ENCODE data around the gene AP4E1.
A peak's percentile ranks its signal among the peaks of the same experiment; 100 is the strongest.
"Not testable (repeated sequence)": the region's sequence is repeated elsewhere in the genome, so short reads cannot be mapped to it uniquely, and the experiment has no call there.

Gene AP4E1

DNA sequence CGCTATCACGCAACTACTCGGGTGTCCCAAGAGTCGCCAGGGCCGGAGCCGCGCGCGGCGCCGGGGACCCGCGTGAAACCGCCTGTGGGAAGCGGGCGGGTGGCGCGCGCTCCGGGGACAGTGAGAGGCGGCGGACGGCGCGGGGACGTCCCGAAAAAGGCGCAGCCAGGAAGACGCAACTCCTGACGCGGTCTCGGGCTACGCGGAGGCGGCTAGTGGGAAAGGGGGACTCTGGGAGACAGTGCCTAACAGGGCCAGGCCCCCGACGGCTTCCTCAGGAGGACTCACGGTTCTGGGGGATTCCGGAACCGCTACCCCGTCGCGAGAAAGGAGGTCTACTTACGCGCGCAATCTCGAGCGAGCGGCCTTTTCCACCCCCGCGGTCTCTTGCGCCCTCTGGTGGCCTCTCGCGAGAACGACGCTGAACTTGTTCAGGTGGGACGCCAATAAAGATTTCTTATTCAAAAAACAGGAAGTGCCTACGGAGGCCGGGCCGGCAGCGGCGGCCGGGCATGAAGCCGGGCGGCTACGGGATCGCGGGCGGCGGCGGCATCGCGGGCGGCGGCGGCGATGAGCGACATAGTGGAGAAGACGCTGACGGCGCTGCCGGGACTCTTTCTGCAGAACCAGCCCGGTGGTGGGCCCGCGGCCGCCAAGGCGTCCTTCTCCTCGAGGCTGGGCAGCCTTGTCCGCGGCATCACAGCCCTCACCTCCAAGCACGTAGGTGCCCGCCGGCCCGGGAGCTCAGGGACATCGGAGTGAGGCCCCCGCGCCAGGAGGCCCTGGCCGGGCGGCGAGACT lies at the start of gene AP4E1:
Gene AP4E1 (plus strand): TSS at position 475 of the 801 bp plus-strand sequence. CDS start 96 bp downstream, at position 571.
- peak; percentile 60 for DNase-seq

DNA sequence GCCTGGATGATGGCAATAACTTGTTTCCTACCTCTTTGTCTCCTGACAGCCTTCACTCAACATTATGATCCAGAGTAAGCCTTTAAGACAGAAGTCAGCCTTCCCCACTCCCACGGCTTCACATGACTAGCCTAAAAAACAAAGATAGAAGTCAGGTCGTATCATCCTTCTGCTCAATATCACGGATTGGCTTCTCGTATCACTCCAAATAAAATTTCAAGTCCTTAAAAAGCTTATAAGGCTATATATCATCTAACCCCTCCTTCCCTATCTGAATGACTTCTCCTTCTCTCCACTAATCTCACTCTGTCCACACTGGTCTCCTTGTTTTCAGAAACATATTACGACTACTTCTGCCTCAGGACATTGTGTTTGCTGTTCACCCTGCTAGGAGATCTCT lies 47.7 kb upstream of the AP4E1 start:
- no peak for DNase-seq

DNA sequence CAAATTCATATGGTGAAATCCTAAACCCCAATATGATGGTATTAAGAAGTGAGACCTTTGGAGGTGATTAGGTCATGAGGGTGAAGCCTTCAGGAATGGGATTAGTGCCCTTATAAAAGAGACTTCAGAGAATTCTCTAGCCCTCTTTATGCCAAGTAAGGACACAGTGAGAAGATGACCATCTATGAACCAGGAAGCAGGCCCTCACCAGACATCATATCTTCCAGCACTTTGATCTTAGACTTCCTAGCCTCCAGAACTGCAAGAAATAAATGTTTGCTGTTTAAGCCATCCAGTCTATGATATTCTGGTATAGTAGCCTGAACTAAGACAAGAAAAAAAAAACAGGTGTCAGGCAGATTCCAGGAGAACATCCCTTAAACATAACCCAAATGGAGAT lies 45.9 kb upstream of the AP4E1 start:
- no peak for DNase-seq

DNA sequence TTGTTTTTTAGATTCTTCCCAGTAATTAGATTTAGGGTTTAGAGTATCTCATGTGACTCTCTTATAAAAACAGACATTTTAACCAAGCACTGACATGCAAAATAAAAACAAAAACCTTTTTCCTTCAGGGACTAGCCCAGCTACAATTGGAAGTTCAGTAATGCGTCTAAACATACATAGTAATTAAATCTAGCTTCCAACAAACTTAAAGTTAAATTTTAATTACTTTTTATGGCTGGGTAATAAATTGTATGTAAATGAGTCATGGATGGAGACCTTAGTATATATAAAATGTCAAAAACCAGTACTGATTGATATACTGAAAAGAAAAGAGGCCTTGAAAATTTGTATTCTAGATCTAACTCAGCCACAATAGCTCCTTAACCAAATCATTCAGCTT lies 43.6 kb upstream of the AP4E1 start:
- no peak for DNase-seq

DNA sequence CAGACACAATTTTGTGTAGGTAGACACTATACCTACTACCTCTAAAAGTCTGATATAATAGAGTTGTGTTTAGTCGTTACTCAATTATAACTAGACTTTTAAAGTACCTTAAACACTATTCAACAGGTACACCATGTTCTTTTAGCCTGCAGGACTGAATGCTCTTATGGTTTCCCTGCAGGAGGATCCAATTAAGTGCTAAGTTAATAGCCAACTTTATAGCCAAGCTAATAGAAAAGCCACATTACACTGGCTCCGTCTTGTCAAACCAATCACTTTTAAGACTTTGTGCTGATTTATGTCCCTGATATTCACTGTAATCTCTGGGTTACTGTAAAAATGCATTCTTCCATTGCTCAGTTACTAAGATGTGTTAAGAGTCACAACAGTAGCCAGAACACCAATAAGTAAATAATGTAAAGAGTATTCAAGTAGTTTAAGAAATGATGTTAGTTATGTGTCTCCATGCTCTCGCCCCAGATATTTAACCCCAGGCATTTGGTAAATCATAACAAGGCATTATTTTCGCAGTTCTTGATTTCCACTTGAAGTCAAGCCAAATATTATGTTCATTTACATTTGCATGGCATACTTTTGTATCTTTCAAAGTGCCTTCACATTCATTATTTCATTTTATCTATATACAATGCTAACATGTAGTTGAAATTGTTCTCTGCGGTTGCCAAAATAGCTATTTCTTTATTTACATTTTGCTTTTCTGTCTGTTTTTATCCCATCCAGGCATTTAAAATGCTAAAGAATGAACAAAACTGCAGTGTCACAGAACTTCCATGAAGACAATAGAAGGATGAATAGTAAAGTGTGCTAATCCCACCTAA lies 42.7 kb upstream of the AP4E1 start:
- DNase-seq, result no peak

DNA sequence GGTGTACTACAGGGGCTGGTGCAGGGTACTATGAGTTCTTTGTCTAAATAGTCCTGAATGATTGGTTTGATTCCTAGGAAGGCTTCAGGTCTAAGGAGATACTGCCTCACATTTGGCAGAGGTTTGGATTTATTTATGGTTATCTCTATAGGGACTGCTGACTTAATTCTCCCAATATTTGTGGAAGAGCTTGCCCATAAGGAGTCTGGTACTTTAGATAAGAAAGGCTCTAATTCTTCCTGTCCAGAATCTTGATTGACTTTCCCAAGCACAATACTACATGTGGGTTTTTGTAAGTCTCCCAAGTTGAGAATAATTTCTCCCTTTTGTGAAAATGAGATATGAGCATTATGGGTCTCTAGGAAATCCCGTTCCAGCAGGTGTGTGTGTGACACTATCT lies 36.7 kb upstream of the AP4E1 start:
- no peak for DNase-seq

DNA sequence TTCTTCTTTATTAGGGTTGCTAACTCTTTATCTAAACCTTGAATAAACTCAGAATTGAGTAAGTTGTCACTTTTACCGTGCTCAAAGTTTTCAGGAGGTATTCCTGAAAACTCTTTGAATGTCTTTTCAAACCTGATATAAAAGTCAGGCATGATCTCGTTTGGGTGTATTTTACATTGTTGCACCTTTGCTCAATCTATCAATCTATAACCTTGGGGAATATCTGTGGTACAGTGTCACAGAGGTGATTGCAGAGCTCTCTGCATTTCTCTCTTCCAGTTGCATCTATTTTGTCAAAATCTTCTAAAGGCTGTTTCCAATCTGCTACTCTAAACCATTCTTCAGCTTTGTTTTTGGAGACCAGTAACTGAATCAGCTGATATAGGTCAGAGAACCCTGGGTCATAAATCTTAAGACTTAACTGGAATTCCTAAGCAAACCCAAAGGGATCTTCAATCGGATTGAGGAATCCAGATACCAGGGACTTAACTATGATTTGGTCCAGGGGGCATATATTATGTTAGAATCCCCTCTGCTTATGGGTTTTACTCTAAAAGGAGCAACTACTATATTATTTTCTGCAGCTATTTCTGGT lies 35.6 kb upstream of the AP4E1 start:
- no peak for DNase-seq

DNA sequence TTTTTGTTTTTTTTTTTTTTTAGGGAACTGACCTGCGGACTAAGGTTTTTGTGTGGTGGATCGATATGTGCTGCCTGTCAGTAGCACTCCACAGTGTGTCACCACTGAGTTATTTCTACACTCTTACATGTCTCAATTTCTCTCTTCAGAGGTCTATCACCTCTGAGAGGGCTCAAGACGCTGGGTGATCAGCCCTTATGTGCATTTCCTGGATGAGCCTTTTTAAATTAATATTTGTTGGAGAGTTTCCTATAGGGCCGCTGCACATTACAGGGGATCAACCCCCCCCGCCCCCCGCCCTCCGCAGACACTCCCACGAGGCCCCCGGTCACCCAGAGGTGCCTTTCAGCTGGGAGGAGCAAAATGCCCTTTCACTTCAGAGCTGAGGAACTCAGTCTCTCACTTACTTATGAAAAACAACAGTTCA lies 34.5 kb upstream of the AP4E1 start:
- no peak for DNase-seq

DNA sequence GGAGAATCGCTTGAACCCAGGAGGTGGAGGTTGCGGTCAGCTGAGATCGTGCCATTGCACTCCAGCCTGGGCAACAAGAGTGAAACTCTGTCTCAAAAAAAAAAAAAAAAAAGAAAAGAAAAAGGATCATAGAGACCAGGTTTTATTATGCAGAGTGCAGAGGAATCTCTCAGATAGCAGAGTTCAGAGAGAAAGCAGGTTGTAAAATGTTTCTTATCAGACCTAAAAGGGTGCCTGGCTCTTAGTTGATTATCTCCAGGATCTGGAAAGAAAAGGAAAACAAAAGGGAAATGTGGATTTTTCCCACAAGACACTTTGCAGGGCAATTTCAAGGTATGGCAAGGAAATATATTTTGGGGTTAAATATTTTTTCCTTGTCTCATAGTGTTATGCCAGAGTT lies 33.2 kb upstream of the AP4E1 start:
- DNase-seq, result not testable (repeated sequence)

DNA sequence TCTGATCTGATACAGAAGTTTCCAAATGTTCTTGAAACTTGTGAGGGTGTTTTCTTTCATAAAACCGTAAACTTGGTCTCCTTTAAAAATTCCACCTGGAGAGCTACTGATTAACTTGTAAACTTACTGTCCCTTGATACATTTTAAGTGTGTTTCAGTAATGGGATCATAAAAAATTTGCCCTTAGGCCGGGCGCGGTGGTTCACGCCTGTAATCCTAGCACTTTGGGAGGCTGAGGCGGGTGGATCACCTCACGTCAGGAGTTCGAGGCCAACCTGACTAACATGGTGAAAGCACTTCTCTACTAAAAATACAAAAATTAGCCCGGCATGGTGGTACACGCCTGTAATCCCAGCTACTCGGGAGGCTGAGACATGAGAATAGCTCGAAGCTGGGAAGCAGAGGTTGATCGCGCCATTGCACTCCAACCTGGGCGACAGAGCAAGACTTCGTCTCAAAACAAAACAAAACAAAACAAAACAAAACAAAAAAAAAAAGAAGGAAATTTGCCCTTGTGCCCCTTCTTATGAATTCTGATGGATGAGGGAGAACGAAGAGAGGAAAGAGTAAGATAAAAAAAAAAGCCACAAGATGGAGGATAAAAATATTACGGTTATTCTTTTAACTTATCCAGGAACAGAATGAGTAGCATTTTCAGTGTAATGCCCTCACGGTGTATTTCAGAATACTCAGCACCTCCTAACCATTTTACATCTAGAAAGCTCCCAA lies 32.1 kb upstream of the AP4E1 start:
- DNase-seq, result no peak

DNA sequence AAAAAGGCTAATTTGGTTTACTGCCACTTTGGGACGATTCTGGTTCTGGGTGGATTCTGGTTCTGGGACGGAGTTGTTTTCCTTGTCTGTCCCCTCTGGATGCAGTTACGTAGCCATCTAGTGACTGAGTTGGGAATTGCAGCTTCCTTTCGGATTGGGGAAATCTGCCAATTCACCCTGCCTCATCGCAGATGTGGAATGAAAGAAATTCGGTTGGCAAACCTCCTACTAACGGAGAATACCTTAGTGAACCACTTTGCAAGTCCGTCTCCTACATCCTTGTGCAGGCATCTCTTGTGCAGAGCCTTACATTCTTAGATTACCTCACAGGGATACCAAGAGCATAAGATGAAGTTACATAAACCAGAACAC lies 31.5 kb upstream of the AP4E1 start:
- peak; percentile 26 for DNase-seq

DNA sequence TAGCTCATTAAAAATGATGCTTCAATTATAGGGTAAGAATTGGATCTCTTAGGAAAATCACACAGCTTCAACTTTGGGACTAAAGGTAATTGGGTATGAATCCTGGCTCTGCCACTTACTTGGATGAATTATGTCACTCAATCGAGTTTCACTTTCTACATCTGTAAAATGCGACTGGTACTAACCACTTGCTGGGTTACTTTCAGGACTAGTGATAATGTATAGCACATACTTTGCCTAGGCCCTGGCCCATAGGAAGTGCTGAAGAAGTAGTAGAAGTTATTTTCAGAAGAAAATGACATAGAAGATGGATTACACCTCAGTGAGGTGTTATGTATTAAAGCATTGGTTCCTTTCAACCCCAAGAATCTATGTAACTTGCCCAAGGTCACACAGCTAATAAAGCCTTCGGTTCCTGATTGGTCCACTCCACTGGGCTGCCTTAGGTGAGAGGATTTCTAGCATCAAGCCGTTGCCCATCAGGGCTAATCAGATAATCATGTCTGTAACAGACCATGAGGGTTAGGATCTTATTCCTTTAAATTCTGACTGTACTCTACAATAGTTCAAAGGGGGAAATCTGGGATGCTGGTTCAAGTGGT lies 29.4 kb upstream of the AP4E1 start:
- DNase-seq, result no peak

DNA sequence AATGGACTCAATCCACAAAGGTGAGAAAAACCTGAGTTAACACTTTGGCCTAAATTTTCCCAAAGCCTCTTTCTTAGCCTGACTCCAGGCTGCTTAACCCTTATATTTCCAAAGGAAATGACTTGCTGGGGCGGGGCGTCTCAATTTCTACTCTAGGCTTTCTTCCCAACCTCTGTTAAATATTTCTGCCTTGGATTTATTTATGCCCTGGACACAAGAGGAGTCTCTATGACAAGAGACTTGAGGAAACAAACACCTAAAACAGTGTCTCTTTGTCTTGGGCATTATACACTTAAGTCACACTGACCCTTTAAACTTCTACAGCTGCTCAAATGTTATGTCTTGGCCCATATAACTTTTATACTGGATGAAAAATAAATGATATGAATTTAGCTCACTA lies 28.3 kb upstream of the AP4E1 start:
- no peak for DNase-seq

DNA sequence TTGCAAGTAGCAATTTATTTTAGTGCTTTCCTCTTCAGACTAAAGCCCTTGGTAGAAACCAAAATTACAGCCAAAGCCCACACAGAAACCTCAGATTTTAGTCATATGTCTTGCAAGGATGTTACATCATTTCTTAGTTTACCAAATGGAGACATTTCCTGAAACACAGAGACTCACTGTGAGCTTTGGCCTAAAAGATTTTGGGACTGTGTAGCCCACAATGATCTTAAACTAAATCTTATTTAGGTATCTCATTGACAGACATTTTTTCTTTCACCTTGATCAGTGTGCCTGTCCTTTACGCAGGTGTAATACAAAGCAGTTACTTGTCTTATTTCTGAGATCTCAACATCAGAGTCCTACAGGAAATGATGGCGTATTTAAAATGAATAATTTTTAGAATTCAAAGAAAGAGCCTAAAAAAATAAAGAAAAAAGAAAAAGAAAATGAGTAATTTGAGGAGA lies 27.8 kb upstream of the AP4E1 start:
- no peak for DNase-seq

DNA sequence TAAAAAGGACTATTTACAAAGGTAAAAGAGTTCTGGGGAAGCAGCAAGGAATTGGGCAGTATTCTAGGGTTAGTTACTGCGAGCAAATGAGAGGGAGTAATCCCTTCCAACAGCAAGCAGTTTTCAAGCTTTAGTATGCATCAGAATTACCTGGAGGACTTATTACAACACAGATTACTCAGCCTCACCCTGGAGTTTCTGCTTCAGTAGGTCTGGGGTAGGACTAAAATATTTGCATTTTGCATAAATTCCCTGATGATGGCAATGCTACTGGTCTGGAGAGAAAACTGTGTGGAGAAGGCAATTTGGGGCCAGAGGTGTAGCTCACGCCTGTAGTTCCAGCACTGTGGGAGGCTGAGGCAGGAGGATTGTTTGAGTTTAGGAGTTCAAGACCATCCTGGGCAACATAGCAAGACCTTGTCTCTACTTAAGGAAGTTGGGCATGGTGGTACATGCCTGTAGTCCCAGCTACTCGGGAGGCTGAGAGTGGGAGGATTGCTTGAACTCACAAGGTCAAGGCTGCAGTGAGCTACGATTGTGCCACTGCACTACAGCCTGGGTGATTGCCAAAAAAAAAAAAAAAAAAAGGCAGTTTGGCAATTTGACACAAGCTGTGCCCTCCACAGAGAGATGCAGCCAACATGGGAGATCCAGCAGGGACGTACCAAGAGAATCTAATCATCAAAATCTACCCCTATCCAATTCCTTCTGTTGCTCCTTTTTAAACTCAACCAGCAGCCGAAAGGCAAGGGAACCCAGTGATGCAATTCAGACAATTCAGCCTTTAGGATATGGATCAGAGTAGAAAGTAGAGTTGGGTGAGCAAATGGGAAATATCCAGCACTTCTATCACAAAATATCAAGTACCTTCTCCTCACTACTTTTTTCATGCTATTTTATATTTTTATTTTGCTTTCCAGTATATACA lies 27.1 kb upstream of the AP4E1 start:
- no peak for DNase-seq

DNA sequence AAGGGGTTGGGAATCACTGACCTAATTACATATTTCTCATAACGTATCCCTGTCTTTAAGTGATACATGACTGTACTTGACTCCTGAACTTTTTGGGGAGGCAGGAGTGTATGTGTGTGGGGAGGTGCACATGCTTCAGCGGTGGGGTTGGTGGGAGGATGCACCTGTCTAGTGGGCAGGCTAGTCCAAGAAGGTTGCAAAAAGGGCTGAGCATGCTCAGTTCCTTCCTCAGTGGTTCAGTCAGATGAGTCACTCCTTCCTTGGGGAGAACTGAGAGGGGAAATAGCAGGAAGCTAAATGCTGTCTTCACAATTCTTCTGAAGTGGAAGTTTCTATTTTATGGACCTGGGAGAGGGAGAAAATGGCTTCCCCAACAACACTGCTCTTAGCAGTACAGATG lies 24.6 kb upstream of the AP4E1 start:
- DNase-seq, result no peak

DNA sequence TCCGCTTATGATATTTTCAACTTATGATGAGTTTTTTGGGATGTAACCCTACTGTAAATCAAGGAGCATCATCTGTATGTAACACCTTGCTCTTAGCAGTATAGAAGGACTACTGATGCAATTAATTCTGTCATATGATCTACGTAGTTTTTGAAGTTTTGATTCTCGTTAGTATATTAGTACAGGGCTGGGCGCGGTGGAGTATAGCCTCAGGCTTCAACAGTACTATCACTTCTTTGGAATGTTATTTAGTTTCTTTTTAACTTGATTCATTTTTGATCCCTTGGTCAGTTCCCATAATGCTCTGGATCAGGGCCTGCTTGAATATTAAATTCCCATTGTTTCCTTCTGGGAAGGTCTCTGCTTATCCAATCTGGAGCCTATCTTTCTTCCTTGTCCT lies 23.9 kb upstream of the AP4E1 start:
- DNase-seq, result no peak

DNA sequence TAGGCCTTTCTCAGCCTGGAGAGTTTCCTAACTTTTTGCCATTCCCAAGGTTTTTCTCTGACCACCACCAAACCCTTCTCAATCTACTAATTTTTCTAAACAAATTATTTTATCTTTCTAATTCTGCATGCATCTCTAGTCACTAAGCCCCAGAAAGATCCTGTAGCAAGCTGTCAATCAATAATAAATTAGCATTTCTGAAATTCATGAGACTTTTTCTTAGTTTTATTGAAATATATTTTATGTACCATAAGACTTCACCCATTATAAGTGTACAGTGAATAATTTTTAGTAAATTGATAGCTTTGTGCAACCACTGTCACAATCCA lies 22.4 kb upstream of the AP4E1 start:
- no peak for DNase-seq

DNA sequence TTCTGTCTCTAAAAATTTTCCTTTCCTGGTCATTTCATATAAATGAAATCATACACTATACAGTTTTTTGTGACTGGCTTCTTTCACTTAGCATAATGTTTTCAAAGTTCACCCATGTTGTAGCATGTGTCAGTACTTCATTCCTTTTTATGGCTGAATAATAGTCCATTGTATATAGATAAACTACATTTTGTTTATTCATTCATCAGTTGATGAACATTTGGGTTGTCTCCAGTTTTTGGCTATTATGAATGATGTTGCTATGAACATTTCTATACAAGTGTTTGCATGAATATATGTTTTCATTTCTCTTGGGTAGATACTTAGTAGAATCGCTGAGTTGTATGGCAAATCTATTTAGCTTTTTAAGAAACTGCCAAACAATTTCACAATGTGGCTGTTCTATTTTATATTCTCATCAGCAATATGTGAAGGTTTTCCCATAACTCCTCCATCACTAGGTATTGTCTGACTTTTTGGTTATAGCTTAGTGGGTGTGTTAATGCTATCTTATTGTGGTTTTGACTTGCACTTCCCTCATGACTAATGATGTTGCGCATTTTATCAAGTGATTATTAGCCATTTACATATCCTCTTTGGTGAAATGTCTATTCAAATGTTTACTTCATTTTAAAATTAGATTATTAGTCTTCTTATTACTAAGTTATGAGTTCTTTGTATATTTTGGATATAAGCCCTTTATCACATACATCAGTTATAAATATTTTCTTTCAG lies 21.7 kb upstream of the AP4E1 start:
- DNase-seq, result no peak

DNA sequence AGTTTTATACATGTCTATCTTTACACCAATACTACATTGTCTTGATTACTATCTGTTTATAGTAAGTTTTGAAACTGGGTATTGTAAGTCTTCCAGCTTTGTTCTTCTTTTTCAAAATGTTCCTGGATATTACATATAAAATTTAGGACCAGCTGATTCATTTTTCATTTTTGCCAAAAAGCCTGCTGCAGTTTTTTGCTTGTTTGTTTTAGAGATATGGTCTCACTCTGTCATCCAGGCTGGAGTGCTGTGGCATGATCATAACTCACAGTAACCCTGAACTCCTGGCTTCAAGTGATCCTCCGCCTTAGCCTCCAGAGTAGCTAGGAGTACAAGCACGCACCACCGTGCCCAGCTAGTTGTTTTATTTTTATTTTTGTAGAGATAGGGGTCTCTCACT lies 20.4 kb upstream of the AP4E1 start:
- DNase-seq, result no peak

DNA sequence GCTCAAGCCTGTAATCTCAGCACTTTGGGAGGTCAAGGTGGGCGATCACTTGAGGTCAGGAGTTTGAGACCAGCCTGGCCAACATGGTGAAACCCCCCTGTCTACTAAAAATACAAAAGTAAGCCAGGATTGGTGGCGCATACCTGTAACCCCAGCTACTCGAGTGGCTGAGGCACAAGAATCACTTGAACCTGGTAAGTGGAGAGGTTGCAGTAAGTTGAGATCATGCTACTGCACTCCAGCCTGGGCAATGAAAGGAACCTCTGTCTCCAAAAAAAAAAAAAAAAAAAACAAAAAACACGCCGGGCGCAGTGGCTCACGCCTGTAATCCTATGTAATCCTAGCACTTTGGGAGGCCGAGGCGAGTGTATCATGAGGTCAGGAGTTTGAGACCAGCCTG lies 18.9 kb upstream of the AP4E1 start:
- DNase-seq, result no peak

All from DMS 273 treated with DMSO at 0.1 percent for 48 hours (cell line).